GM18873 (cell line): Measurements from ENCODE around the gene DNAH10.
"Not testable (repeated sequence)": the region's sequence is repeated elsewhere in the genome, so short reads cannot be mapped to it uniquely, and the experiment has no call there.

Experiments
- ATAC-seq: cut with Tn5 transposase; IDR thresholded peaks from one replicate; pipeline ENCODE4 v1.9.1; 2021; ENCODE audit warnings: mild to moderate bottlenecking, moderate library complexity, moderate number of reproducible peaks; ENCODE audit not compliant: unreplicated experiment, low FRiP score

Gene DNAH10

DNA sequence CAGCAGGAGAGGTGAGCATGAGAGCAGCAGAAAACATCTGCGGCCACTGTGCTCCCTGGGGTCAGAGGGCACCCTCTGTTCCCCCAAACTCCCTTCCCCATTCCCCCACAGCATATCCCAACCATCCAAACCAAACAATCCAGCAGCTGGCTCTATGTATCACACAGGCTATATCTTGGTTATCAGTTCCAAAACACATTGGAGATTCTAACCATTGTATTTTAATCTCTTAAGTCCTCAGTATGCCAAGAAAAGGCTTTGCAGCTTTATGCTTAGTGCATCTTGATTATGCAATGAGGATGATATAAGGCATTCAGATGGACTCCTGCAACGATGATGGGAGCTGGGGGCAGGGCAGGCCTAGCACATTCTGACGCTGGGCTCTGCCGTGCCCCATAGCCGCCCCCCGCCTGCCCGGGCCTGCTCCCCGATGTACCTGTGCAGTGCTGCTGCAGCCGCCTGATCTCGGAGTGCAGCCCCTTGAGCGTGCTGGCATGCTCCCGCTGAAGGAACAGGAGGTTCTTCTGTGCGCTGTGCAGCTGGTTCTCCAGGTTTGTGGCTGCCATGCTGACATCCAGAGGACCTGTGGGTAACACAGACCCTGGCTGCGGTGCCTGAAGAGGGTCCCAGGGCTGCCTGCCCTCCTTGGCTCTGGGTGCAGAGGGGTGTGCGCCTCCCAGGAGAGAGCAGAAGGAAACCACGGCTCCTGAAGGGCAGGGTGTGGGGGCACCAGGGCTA lies 181.0 kb downstream of the DNAH10 start:
- no peak for ATAC-seq

DNA sequence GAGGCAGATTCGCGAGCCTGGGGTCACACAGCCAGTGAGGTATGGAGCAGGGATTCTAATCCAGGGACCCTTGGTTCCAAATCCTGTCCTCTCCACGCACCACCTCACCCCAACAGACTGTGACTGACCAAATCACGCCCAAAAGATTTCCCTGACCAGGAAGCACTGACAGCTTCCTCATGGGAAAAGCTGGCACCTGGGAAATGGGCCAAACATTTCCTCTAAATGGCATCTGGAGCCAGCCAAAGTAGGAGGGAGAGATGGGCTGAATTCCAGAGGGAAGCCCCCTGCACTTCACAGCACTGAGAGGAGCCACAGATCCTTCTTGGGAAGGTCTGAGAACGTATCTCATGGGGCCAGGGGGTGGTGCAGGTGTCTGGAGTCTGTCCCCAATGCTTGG lies 181.7 kb downstream of the DNAH10 start:
- ATAC-seq = no peak

DNA sequence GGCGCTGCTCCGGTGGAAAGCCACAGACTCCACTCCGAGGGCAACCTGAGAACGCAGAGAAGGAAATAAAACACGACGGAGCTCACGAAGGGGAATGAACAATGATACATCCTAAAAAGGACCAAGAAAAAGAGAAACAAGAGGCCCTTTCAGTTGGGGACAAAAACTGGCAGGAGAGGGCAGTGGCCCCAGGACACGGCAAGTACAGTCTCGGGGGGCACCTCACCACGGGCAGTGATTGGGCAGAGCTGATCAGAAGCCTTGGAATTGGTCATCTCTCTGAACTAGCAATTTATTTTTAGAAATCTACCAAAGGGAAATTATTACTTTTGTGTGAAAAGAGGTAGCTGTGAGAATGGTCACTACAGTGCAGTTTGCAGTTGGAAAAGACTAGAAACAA lies 182.6 kb downstream of the DNAH10 start:
- ATAC-seq = no peak

DNA sequence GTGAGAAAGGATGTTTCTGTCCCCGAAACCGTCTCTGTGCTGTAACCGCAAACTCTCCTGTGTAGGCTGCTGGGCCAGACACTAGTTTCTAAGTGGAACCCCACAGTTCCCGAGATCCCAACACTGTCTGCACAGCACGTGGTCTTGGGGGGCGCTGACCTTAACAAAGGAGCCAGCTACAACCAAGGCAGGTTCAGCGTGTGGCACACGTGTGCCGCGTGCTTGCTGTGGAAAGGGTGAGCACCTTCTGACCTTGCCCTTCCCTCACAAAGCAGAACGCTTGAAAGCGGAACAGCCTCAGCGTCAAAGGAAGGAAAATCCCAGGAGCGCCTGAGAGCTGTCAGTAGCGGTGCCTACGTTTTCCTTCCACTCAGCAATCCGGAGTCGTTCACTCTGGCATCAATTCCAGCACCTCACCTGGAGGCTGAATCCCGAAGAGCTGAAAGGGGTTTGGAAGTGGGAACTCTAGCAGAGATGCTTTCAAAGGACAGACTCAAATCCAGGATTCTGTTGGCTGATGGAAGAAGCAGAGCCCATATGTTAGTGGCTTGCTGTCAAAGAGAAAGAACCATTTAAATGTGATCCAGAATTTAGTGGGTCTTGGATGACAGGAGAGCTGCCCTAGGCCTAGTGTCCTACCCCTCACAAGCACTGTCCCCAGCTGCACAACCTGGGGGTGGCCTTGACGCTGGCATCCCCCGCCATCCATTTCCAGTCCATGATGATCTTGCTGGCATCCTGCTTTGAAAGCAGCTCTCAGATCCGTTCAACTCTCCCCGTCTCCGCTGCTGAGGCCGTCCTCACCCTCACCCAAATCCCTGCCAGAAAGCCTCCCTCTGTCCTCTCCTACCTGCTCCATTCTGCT lies 183.4 kb downstream of the DNAH10 start:
- no peak for ATAC-seq

DNA sequence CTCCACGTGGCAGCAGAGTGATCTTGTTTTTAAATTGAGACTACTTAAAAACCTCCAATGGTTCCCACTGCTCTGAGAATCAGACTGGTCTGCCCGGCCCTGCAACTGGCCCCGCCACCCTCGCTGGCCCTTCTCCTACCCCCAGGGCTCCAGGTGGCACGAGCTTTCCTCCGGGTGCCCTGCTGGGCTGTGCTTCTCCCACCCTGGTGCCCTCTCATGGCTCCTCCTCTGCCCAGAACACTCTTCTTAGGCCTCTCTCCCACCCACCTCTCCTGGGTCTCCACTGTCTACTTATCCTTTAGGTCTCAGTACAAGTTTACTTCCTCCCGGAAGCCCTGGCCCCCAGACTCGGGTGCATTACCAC lies 184.0 kb downstream of the DNAH10 start:
- no peak for ATAC-seq

DNA sequence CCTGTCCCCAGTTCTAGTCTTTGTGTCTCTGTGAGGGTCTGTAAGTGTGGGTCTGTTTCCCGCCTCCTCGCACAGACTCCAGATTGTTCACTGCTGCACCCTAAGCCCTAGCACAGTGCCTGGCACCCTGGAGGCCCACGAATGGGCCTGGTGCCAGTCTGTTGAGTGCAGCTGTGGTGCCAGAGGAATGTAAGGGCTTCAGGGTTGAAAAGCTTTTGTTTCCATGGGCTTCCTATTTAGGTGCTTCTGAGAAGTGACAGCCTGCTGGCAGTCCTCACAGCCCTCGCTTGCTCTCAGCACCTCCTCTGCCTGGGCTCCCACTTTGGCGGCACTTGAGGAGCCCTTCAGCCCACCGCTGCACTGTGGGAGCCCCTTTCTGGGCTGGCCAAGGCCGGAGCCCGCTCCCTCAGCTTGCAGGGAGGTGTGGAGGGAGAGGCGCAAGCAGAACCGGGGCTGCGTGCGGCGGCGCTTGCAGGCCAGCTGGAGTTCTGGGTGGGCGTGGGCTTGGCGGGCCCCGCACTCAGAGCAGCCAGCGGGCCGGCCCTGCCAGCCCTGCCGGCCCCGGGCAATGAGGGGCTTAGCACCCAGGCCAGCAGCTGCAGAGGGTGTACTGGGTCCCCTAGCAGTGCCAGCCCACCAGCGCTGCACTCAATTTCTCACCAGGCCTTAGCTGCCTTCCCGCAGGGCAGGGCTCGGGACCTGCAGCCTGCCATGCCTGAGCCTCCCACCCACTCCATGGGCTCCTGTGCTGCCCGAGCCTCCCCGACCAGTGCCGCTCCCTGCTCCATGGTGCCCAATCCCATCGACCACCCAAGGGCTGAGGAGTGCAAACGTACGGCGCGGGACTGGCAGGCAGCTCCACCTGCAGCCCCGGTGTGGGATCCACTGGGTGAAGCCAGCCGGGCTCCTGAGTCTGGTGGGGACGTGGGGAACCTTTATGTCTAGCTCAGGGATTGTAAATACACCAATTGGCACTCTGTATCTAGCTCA lies 184.7 kb downstream of the DNAH10 start:
- not testable (repeated sequence) for ATAC-seq

DNA sequence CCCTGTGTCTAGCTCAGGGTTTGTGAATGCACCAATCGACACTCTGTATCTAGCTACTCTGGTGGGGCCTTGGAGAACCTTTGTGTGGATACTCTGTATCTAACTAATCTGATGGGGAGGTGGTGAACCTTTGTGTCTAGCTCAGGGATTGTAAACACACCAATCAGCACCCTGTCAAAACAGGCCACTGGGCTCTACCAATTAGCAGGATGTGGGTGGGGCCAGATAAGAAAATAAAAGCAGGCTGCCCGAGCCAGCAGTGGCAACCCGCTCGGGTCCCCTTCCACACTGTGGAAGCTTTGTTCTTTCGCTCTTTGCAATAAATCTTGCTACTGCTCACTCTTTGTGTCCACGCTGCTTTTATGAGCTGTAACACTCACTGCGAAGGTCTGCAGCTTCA lies 185.4 kb downstream of the DNAH10 start:
- ATAC-seq = not testable (repeated sequence)

DNA sequence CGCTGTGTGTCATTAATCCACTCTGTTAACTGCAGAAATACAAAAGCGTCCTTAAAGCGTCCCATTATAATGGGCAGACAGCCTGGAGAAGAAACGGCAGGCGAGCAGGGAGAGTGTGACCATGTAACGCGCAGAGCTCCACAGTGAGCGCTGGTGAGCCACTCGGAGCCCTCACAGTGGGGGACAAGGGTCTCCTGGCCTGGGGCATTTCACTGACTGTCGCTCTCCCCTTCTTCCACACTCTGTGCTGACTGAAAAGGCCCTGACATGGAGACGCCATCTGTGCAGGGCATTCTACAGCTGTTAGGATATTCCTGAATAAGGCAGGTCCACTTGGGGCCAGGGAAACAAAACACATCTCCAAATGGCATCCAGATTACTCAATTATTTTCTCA lies 186.3 kb downstream of the DNAH10 start:
- ATAC-seq = no peak

DNA sequence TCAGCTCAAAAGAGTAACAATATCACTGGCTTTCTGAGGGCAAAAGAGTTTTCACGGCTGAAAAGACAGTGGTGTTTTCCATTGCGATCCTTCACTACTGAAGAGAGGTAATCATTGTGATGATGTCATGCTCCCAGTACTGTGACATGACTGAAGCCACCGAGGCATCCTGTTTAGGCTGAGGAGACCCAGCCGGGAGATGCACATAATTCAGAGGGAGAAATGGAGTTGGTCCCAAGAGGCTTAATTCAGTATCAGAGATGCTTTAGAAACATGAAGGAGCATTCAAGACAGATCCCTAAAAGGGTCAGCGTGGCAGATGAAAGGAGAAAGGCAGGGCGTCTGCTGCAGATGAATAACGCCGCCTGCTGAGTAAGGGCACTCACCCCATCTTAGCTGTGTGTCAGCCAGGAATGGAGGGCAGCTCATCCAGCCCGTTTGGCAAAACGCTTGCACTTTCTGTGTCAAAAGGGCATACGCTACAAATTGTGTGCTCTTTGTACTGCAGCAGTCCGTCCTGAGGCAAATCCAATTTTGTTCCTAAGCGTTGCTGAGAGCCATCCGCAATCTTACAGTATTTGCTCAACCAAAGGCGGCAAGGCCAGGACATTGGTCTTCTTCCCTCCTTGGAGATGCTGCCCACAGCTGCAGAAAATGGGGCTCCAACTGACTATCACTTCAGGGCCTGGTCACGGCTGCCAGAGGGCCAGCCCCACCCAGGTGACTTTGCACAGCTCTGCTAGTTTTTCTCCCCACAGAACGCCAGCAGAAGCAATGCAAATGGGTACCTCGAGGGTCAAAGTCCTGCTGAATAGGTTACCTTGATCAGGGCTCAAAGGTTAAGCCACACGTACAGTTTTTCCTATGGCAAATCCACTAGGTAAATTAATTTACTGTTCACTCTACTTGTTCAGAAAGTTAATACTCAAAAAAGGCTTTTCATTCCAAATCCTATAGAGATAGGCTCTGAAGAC lies 187.0 kb downstream of the DNAH10 start:
- ATAC-seq = no peak

DNA sequence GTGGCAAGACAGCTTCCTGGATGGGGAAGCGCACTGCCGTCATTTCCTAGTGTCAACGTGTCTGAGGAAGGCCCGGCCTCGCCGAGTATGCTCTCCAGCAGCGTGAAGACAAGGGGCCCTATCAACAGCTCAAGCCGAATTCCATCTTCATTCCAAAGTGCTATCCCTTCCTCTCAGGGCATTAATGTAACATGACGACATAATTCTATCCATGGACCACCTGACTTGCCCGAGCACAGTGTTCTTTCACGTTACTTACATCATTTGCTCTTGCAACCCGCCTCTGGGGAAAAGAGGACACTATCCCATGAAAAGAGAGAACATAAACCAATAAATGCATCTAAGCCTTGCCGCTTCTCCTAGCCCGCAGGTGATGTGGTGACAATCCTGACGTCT lies 187.7 kb downstream of the DNAH10 start:
- no peak for ATAC-seq

DNA sequence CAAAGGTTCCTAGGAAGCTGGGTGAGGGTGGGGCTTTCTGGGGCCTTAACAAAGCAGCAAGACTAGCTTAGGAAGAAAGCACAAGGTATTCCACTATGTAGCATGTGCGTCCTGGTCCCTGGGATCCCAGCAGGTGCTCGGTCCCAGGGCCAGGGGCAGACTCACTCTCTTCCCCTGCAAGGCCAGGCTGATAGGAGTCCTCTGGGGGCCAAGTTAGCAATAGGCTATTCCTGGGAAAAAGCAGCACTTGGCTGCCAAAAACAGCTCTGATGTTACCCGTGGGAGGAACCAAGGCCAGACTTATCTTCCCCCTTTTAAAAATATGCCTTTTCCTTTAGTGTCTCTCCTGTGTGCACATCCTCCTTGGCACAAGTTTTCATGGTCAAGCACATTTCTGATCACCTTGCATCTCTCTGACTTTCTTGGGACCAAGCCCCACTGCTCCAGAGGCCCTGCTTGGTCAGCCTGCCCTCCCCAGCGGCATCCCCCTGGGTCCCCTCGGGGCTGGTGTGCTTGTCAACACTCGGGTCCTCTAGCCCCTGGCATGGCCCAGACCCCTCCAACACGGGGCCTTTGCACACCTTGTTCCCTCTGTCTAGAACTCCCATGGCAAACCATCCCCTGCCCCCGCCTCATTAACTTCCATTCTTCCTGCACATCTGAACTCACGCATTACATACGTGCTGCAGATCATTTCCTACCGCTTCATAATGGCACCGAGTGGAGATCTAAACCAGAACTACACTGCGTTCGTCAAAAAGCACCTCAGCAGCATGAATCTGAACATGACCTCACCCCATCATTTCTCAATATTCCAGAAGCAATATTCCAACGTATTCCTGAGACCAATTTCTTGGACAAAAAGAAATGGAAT lies 188.6 kb downstream of the DNAH10 start:
- ATAC-seq = no peak

DNA sequence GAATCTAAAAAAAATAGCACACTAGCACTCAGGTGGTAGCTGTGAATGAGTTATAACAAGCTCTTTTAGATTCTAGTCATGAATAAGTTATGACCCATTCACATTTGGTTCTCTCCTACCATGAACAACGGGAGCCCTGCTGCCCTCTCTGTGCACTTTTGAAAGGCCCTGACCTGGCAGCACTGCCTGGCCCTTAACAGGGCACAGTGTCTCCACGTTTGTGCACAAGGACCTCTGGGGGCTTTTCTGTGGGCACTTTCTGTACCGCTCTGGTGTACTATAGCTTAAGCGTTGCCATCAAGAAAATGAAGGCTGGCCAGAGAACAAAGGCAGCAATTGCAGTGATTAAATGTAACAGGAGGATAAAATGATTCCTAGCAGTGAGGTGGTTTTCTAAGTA lies 189.4 kb downstream of the DNAH10 start:
- no peak for ATAC-seq

DNA sequence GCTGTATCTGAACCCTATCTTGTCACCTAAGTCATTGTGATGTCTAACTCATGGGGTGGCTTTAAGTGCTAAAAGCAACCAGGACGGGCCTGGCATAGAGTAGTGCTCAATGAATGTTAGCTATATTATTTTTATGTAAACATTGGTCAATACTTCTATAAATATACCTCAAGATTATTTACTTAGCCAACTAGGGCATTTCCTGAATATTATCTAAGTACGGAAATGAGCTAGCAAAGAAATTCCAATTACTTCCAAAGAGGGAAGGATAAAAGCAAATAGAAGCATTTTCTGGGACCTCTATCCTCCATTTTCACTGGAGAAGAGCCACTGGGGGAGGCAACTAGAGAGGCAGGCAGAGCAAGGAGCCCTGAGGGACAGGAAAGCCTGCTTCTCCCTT lies 189.9 kb downstream of the DNAH10 start:
- no peak for ATAC-seq

DNA sequence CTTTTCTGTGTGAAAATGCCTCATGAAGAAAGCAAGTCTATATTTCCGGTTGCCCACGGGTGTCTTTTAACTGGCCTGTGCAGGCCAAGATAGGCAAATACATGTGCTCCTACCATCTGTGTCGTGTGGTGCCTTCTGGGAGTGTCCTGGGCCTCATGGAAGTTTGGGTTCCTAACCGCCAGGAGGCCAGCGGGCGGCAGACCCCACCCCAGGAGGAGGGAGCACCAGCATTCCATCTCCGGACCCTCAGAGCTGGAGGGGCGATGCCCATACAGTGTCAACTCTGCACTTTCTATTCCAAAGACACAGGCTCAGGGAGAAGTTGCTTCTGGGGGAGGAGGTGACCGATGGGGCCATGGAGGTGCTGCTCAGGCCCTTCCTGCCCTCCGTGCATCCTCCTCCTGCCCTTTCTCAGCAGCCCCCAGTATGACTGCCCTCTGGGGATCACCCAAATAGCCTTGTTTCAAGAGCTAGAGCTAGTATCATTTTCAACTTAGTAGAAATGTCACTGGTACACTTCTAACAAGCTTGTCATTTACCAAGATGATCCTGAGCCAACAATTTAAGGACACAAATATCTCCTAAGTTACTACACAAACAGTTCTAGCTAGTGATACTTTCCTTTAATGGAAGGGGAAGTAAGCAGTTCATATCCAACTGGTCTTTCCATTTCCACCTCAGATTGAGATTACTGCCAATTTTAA lies 192.7 kb downstream of the DNAH10 start:
- no peak for ATAC-seq

DNA sequence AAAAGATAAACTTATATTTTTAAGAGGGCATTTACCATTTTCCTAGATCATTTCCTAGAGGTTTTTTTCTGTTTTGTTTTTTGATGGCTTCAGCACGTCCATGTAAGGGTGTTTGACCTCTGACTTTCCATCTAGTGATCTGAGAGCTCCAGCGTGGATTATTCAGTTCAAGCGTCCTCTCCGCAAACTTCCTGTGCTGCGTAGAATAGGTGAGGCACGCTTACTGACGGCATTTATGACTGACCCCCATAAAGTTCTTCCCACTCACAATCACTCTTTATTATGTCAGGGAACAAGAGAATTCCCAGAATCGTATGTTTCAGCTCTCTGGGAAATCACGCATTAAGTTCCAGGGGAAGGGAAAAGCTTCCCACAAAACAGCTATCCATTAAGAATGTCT lies 194.1 kb downstream of the DNAH10 start:
- no peak for ATAC-seq

DNA sequence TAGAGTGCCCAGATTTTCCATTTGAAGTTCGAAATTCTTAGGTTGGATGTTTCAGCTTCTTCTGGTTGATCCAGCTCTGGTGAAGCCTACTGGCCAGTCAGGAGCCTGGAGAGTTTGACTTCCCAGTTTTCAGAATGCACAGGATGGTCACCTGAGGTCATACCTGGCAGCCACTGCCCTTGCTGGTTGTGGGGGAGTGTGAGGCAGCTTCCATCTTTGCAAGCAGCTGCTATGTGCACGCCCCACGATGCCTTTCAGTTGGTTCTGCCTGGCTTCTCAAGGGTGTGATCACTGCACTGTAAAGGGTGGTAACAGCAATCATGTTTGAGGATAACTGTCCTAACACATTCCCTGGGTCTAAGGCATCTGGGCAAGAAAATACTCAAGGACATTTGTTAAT lies 195.1 kb downstream of the DNAH10 start:
- ATAC-seq = no peak

DNA sequence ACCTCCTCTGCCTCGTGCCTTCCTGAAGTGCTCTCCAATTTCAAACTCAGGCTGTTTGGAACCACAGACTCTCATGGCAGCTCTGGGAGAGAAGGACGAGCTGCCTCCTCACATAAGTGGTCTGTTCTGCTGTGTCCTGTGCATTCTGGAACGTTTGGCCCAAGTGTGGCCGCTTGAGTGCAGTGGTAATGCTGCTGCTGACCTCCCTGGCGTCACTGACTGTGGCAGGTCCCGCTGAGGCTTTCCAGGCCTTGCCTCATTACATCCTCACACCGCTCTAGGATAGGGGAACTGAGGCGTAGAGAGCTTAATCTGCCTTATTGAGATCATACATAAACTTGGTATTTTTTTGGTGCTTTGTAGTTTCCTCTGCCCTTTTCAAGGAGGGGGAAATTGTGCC lies 196.4 kb downstream of the DNAH10 start:
- ATAC-seq = no peak

DNA sequence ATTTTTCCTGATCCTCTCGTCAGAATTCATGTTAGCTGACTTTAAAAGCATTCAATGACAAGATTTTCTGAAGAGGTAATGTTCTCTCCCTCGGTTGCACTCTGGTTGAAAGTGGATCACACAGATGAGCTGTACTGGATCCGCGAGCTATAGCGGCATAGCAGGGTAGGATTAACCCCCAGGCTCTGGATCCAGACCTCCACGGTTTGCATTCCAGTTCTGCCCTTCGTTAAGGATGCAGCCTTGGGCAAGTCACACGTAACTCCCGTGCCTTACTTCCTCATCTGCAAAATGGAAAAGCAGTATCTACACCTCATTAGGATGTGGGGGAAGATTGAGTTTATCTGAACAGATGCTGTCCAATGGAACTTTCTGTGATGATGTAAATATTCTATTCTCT lies 196.8 kb downstream of the DNAH10 start:
- no peak for ATAC-seq
